BJ (cell line): Measurements from ENCODE around the gene COL20A1. TPM values are rescaled to one million over a fixed set of nuclear protein-coding genes. Genes with fewer than 3 reads are reported as not detected.
"Not testable (repeated sequence)": the region's sequence is repeated elsewhere in the genome, so short reads cannot be mapped to it uniquely, and the experiment has no call there.

Experiments
- CTCF ChIA-PET: fragments of 350-600 bp; formaldehyde crosslinking; extraction: SDS; loops from one replicate; lab custom pipeline; 2021; ENCODE audit warnings: antibody characterized with exemption, inconsistent platforms; lab: Yijun Ruan, JAX
- POLR2A ChIA-PET: fragments of 300-600 bp; sonication (Branson Sonifier 250); formaldehyde crosslinking; extraction: SDS; loops from one replicate; lab custom pipeline; 2021; ENCODE audit warnings: antibody characterized with exemption; lab: Charles Lee
- DNase-seq: peaks from one replicate; pipeline ENCODE4 v3.0.0-alpha.2; 2011; ENCODE audit warnings: low read depth
- H3K27me3 ChIP-seq: 2 replicates; pipeline ENCODE4 v1.6.0; 2011; ENCODE audit warnings: low read length; ENCODE audit not compliant: control insufficient read depth, insufficient read depth
- H3K36me3 ChIP-seq: 2 replicates; pipeline ENCODE4 v1.5.1; 2011; ENCODE audit warnings: low read length; ENCODE audit not compliant: control insufficient read depth, insufficient read depth
- H3K4me3 ChIP-seq: 2 replicates; pipeline ENCODE4 v1.5.1; 2011; ENCODE audit warnings: low read depth, mild to moderate bottlenecking, control low read depth, low read length
- CTCF ChIP-seq: IDR thresholded peaks from 2 replicates; pipeline ENCODE4 v1.5.1; 2011; ENCODE audit warnings: low read depth, mild to moderate bottlenecking, control low read depth, inconsistent platforms, low read length, moderate library complexity; ENCODE audit not compliant: insufficient read depth
- polyA plus RNA-seq: library from polyadenylated mRNA; depleted of rRNA; stranded (reverse); fragments of >200 nt; gene quantifications from 2 replicates; pipeline ENCODE4 v1.2.3, GENCODE V29; 2011

The COL20A1 gene
- polyA plus RNA-seq, 1 experiment, result not detected

DNA sequence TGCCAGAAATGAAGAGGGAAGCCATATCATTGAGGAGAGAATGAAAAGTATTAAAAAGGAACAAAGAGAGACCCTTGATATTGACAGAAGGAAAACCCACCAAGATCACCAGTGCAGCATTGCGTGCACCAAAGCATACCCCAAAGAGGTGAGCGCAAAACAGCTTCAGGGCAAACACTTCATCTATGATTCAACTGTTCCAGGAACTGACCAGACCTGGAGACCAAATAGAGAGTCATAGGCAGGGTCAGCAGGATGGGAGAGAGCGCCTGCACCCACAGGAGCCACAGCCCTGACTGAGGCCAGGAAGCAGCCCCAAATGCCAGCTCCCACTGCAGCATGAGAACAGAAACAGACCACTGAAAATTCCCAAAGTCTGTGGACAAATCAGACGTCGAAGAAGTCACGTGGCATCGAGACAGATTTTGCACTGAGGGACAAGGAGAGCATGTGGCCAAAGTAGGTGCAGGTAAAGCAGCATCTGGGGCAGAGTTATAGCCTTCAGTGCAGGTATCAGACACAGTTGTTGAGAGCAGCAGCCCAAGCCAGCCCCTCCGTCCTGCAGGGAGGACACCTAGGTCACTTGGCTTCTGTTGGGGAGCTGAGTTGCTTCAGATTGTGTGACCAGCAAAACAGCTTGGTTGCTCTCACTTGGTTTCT lies 38.9 kb downstream of the COL20A1 start:
- DNase-seq, result no peak
- ChIA-PET CTCF (interaction anchor here (0.9 to 3.8 kb wide), 2 partner anchors 22 to 91 kb away, joined by 3 to 15 read pairs; no protein-coding TSS in a partner anchor), POLR2A (no interaction called here)
- H3K27me3 ChIP-seq, result no peaks in the 10 kb centered on the region; the same call in 1 of the 2 replicates
- H3K36me3 ChIP-seq, result no peaks in the 10 kb centered on the region
- no peak overlapping the region for H3K4me3 ChIP-seq
- TF ChIP-seq CTCF, result no peak

DNA sequence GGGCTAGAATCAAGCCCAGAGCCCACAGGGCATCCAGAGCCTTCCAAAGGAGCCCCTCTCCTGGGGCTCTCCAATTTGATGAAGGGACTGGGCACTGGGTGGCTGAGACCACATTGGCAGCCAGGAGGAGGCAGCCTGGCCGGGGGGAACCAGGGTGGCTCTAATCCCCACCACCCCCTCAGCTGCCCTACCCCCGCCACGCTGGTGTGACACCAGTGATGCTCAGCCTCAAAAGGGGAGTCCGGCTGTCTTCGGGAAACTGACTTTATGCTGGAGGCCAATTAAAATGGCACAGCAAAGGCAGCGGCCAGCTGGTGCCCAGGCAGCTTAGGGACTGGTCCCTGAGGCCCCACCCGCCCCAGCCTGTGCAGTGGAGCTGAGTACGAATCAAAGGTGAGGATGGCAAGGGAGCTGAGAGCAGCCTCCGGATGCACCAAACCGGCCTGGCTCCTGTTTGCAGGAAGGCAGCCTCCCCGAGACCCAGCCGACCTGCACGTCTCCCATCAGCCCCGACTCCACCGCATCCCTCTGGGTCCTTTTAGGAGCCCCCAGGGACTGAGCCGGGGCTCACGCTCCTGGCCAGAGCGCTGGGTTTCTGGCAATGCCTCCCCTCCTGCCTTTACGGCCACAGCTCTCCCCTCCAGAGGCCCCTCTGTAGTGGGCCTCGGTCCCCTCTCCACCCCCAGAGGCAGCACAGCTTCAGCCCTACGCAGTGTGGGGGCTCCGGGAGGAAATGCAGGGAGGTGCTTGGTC lies 39.7 kb downstream of the COL20A1 start:
- POLR2A ChIA-PET, result no interaction called here
- Histone ChIP-seq H3K4me3 (no peak overlapping the region), H3K36me3 (no peaks in the 10 kb centered on the region), H3K27me3 (no peaks in the 10 kb centered on the region; the same call in 1 of the 2 replicates)
- CTCF ChIA-PET, result interaction anchor here (1.1 to 3.8 kb wide), 2 partner anchors 23 to 149 kb away, joined by 4 to 15 read pairs; no protein-coding TSS in a partner anchor
- no peak for TF ChIP-seq CTCF
- DNase-seq, result no peak

DNA sequence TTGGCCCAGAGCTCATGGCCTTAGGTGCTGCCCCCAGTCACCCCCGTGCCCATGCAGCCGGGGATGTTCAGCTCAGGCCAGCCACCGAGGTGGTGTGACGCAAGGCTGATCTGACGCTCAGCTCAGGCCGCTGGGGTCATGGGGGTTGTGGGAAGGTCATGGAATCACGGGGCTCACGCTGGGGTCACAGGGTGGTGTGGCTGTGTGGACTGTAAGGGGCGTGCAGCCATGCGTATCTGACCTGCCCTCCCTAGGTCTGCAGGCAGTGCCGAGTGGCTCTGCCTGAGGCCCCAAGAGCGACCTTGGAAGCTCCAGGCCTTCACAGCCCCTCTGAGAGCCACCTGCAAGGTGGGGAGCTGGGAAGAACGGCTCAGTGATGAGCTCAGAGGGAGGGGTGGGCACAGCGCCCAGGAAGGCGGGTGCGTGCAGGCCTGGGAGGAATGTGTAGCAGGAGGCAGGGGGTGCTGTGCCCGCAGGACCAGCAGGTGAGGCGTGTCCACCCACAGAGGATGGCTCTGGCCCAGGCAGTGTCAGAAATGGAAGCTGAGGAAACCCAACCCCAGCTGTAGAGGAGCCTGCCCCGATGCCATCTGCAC lies 40.4 kb downstream of the COL20A1 start:
- TF ChIP-seq CTCF, result no peak
- no peak for DNase-seq
- POLR2A ChIA-PET, result no interaction called here
- CTCF ChIA-PET, result interaction anchor here (1.0 to 3.8 kb wide), 4 partner anchors 23 to 150 kb away, joined by 4 to 15 read pairs (median 4); no protein-coding TSS in a partner anchor
- H3K4me3 ChIP-seq, result no peak overlapping the region
- no peaks in the 10 kb centered on the region for H3K36me3 ChIP-seq
- no peaks in the 10 kb centered on the region; the same call in none of the 2 replicates for H3K27me3 ChIP-seq

DNA sequence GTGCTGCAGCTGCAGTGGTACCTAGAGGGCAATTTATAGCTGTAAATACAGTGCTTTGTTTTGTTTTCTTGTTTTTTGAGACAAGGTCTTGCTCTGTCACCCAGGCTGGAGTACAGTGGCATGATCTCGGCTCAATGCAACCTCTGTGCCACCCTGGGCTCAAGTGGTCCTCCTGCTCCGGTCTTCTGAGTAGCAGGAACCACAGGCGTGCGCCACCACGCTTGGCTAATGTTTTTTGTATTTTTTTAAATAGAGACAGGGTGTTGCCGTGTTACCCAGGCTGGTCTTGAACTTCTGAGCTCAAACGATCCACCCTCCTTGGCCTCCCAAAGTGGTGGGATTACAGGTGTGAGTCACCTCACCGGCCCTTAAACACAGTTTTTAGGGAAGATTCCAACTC lies 41.4 kb downstream of the COL20A1 start:
- TF ChIP-seq CTCF, result no peak
- Histone ChIP-seq H3K27me3 (no peaks in the 10 kb centered on the region; the same call in none of the 2 replicates), H3K36me3 (no peaks in the 10 kb centered on the region), H3K4me3 (no peak overlapping the region)
- ChIA-PET POLR2A (no interaction called here), CTCF (interaction anchor here (1.0 to 2.2 kb wide), 2 partner anchors 24 to 25 kb away, joined by 4 read pairs; no protein-coding TSS in a partner anchor)
- no peak for DNase-seq

- H3K4me3 ChIP-seq, H3K27me3 ChIP-seq, POLR2A ChIA-PET, H3K36me3 ChIP-seq, DNase-seq: not testable (repeated sequence)
- CTCF ChIA-PET, result interaction anchor here (0.7 to 2.2 kb wide), 2 partner anchors 25 to 529 kb away, joined by 3 to 4 read pairs; no protein-coding TSS in a partner anchor
Measured at GRCh38 chr20:63335060-63335459, 42.1 kb downstream of the COL20A1 start.
